GM15510 (cell line): ENCODE measurements around the gene TUBA8.

Experiments
- POLR2A ChIP-seq: IDR thresholded peaks from 3 replicates; pipeline ENCODE4 v1.6.1; 2011; ENCODE audit warnings: borderline replicate concordance; ENCODE audit not compliant: insufficient read length; ENCODE audit errors: extremely low read depth

TUBA8 gene

GRCh38 chr22:18136563-18137320 lies 26.1 kb downstream of the TUBA8 start:
- no peak for TF ChIP-seq POLR2A

- no peak for TF ChIP-seq POLR2A
These were observed 33.5 kb downstream of the TUBA8 start for GRCh38 chr22:18144105-18144504.

- TF ChIP-seq POLR2A = no peak
These were observed 35.2 kb downstream of the TUBA8 start for GRCh38 chr22:18145676-18146388.

GRCh38 chr22:18146389-18146753 lies 35.8 kb downstream of the TUBA8 start:
- TF ChIP-seq POLR2A = no peak

GRCh38 chr22:18147791-18148190 lies 37.2 kb downstream of the TUBA8 start:
- TF ChIP-seq POLR2A = no peak

- no peak for TF ChIP-seq POLR2A
These were observed 37.8 kb downstream of the TUBA8 start for GRCh38 chr22:18148293-18148965.

- TF ChIP-seq POLR2A = no peak
These were observed 41.9 kb downstream of the TUBA8 start for GRCh38 chr22:18152519-18152918.

- no peak for TF ChIP-seq POLR2A
These were observed 44.3 kb downstream of the TUBA8 start for GRCh38 chr22:18154821-18155390.

- TF ChIP-seq POLR2A = no peak
These were observed 46.5 kb downstream of the TUBA8 start for GRCh38 chr22:18156878-18157713.

- no peak for TF ChIP-seq POLR2A
These were observed 47.1 kb downstream of the TUBA8 start for GRCh38 chr22:18157714-18158028.
